Fibroblast of peridontal ligament (primary cell): ENCODE results near the gene PDGFD.

ENCODE experiments used
- DNase-seq: peaks from one replicate; pipeline ENCODE4 v3.0.0-alpha.2; 2010; ENCODE audit errors: extremely low read depth

The PDGFD gene

GRCh38 chr11:104145062-104145461 is 18.9 kb downstream of the PDGFD start:
- DNase-seq, result no peak

- DNase-seq, result no peak
These were observed 21.2 kb downstream of the PDGFD start for GRCh38 chr11:104142698-104143097.

- DNase-seq, result no peak
These were observed 27.1 kb downstream of the PDGFD start for GRCh38 chr11:104136861-104137260.

GRCh38 chr11:104134745-104135144 is 29.2 kb downstream of the PDGFD start:
- DNase-seq, result peak; percentile 10

GRCh38 chr11:104130161-104130560 is 33.8 kb downstream of the PDGFD start:
- no peak for DNase-seq

- no peak for DNase-seq
These were observed 34.8 kb downstream of the PDGFD start for GRCh38 chr11:104129145-104129544.

- peak; percentile 75 for DNase-seq
These were observed 36.1 kb downstream of the PDGFD start for GRCh38 chr11:104127828-104128227.

- no peak for DNase-seq
These were observed 37.5 kb downstream of the PDGFD start for GRCh38 chr11:104126464-104126863.

GRCh38 chr11:104124979-104125378 is 39.0 kb downstream of the PDGFD start:
- DNase-seq, result no peak

- DNase-seq, result no peak
These were observed 41.1 kb downstream of the PDGFD start for GRCh38 chr11:104122836-104123235.

- DNase-seq, result no peak
These were observed 41.8 kb downstream of the PDGFD start for GRCh38 chr11:104122011-104122635.

GRCh38 chr11:104120493-104121137 is 43.3 kb downstream of the PDGFD start:
- no peak for DNase-seq

GRCh38 chr11:104118105-104118744 is 45.7 kb downstream of the PDGFD start:
- no peak for DNase-seq

GRCh38 chr11:104113541-104113940 is 50.4 kb downstream of the PDGFD start:
- no peak for DNase-seq

GRCh38 chr11:104106136-104106754 is 57.7 kb downstream of the PDGFD start:
- DNase-seq, result peak; percentile 88

GRCh38 chr11:104105155-104105554 is 58.8 kb downstream of the PDGFD start:
- peak; percentile 49 for DNase-seq

- no peak for DNase-seq
These were observed 59.3 kb downstream of the PDGFD start for GRCh38 chr11:104104664-104105063.

- no peak for DNase-seq
These were observed 59.7 kb downstream of the PDGFD start for GRCh38 chr11:104104201-104104600.

GRCh38 chr11:104098555-104098954 is 65.4 kb downstream of the PDGFD start:
- no peak for DNase-seq

GRCh38 chr11:104098132-104098531 is 65.8 kb downstream of the PDGFD start:
- no peak for DNase-seq

- no peak for DNase-seq
These were observed 67.0 kb downstream of the PDGFD start for GRCh38 chr11:104096900-104097299.

- no peak for DNase-seq
These were observed 68.2 kb downstream of the PDGFD start for GRCh38 chr11:104095791-104096190.

GRCh38 chr11:104094576-104094975 is 69.4 kb downstream of the PDGFD start:
- peak; percentile 41 for DNase-seq
